ENCODE measurements around the gene CDCA8.
"Not testable (repeated sequence)": the region's sequence is repeated elsewhere in the genome, so short reads cannot be mapped to it uniquely, and the experiment has no call there.

Gene CDCA8

GRCh38 chr1:37718901-37719571 lies 26.7 kb downstream of the CDCA8 start:
- DNase-seq, result no peak

GRCh38 chr1:37719572-37720195 lies 27.4 kb downstream of the CDCA8 start:
- no peak for DNase-seq

- DNase-seq, result no peak
Measured at GRCh38 chr1:37720231-37721130, 28.2 kb downstream of the CDCA8 start.

- DNase-seq, result no peak
Measured at GRCh38 chr1:37721565-37721964, 29.2 kb downstream of the CDCA8 start.

- DNase-seq, result no peak
Measured at GRCh38 chr1:37722181-37723071, 30.1 kb downstream of the CDCA8 start.

GRCh38 chr1:37723072-37723389 lies 30.7 kb downstream of the CDCA8 start:
- DNase-seq, result no peak

GRCh38 chr1:37723390-37724078 lies 31.2 kb downstream of the CDCA8 start:
- DNase-seq, result no peak

GRCh38 chr1:37724575-37724974 lies 32.3 kb downstream of the CDCA8 start:
- no peak for DNase-seq

- DNase-seq, result no peak
Measured at GRCh38 chr1:37725851-37726613, 33.7 kb downstream of the CDCA8 start.

GRCh38 chr1:37726751-37727585 lies 34.7 kb downstream of the CDCA8 start:
- DNase-seq, result no peak

- DNase-seq, result no peak
Measured at GRCh38 chr1:37728416-37728815, 36.1 kb downstream of the CDCA8 start.

- DNase-seq, result no peak
Measured at GRCh38 chr1:37730376-37730775, 38.1 kb downstream of the CDCA8 start.

- DNase-seq, result no peak
Measured at GRCh38 chr1:37731312-37732019, 39.1 kb downstream of the CDCA8 start.

- DNase-seq, result no peak
Measured at GRCh38 chr1:37732111-37732780, 39.9 kb downstream of the CDCA8 start.

- no peak for DNase-seq
Measured at GRCh38 chr1:37734629-37735591, 42.6 kb downstream of the CDCA8 start.

GRCh38 chr1:37737975-37738374 lies 45.7 kb downstream of the CDCA8 start:
- DNase-seq, result not testable (repeated sequence)

GRCh38 chr1:37738619-37739018 lies 46.3 kb downstream of the CDCA8 start:
- DNase-seq, result not testable (repeated sequence)

GRCh38 chr1:37739222-37739621 lies 46.9 kb downstream of the CDCA8 start:
- no peak for DNase-seq
